Measurements from ENCODE around the gene UGT1A8. TPM values are rescaled to one million over a fixed set of nuclear protein-coding genes. Genes with fewer than 3 reads are reported as not detected.

UGT1A8 gene
- total and polyA plus RNA-seq, 2 of the 4 experiments (the other 2 are of a cell fraction) = not detected

DNA sequence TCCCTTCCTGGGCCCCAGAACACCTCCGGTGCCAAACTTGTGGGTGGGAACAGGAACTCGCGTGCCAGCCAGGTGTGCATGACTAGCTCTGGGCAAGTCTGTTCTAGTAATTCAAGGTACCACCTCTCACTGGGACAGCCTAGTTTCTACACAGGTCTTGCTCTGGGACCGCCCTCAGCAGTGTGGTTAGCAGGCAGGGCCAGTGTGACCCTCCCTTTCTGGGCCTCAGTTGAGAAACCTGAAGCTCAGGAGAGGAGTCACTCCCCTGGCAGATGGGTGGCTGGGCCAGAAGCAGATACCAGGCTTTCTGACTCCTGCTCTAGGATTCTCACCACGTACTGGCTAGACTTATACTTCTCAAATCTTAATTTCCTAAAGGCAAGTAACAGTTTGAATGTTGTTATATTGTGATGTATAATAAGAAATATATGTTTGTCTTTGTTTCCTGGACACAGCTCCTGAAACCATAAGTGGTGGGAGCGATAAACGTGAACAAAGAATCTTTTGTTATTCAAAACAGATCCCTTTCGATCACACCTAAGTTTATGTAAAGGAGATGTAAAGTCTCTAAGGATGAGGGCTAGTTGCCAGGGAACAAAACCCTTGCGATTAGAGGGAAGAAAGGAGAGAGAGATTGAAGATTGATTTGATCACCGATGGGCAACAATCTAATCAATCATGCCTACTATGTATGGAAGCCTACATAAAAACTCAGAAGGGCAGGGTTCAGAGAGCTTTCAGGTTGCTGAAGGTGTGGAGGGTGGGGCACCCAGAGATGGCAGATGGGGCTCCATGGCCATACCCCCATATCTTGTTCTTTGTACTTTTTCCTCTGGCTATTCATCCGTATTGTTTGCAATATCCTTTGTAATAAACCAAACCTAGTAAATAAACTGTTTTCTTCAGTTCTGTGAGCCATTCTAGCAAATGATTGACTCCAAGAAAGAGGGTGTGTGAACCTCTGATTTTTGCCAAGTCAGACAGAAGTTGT, 74.3 kb downstream of the UGT1A8 start:
- no peak overlapping the region for H2AK9ac ChIP-seq (replicated peaks; ENCODE audit: low read depth, low read length, poor library complexity)
- CTCF ChIA-PET = no interaction called here
- no peak overlapping the region for H4K91ac ChIP-seq (ENCODE audit: insufficient read depth, low read depth, low read length)
- dilution Hi-C loops (cut with HindIII; ENCODE audit: low sequenced_read_pairs, unreplicated experiment) (no loop called here), in situ Hi-C loops (cut with MboI; ENCODE audit: low sequenced_read_pairs) (no loop called here), intact Hi-C loops (cut with micrococcal nuclease) (no loop called here)
- H3K27ac ChIP-seq (ENCODE audit: insufficient read depth, low read length) = no peak overlapping the region
- H3K9me1 ChIP-seq (ENCODE audit: insufficient read depth, low read length) = no peaks in the 10 kb centered on the region
- H3K56ac ChIP-seq (ENCODE audit: extremely low read depth, insufficient read depth, low read length) = no peak overlapping the region
- H2BK20ac ChIP-seq (ENCODE audit: low read depth, low read length) = no peak overlapping the region
- ATAC-seq (ENCODE audit: low read depth) = no peak
- H2BK5ac ChIP-seq (ENCODE audit: low read depth, low read length, poor library complexity, severe bottlenecking) = no peak overlapping the region
- H3K4me2 ChIP-seq (ENCODE audit: low read depth, low read length) = no peak overlapping the region
- no peak for DNase-seq
- H3K27me3 ChIP-seq (ENCODE audit: control insufficient read depth, insufficient read depth, low read length) = peaks cover 2% of the 10 kb centered on the region
- H3K4me1 ChIP-seq (ENCODE audit: control insufficient read depth, insufficient read depth, low read length) = no peaks in the 10 kb centered on the region
- no peak overlapping the region for H4K5ac ChIP-seq (ENCODE audit: low read depth, low read length)
- no peak overlapping the region for H2BK15ac ChIP-seq (ENCODE audit: low read depth, low read length)
- H2AK5ac ChIP-seq (ENCODE audit: low read depth, low read length) = no peak overlapping the region
- H3K14ac ChIP-seq (replicated peaks; ENCODE audit: low read depth, low read length) = no peak overlapping the region
- BruUV-seq (replicated peaks) = no TSS peak
- no peak overlapping the region for H2AFZ ChIP-seq (replicated peaks; ENCODE audit: low read length, poor library complexity)
- WGBS, 2 experiments (ENCODE audit: extremely low coverage in 2 of 2, insufficient read length in 1 of 2) = no CpG with 5 or more reads among the region's 11 CpGs
- no peak overlapping the region for H3K4ac ChIP-seq (ENCODE audit: low read depth, low read length)
- no peak overlapping the region for H3K23ac ChIP-seq (ENCODE audit: low read depth, low read length)
- H3K9me3 ChIP-seq (ENCODE audit: control insufficient read depth, insufficient read depth, low read length) = no peaks in the 10 kb centered on the region
- no peak overlapping the region for H3K18ac ChIP-seq (ENCODE audit: low read depth, low read length)
- no peak overlapping the region for H4K8ac ChIP-seq (ENCODE audit: low read depth in 2 of 2, low read length in 2 of 2)
- no peak overlapping the region for H2BK120ac ChIP-seq (ENCODE audit: low read depth, low read length)
- no peaks in the 10 kb centered on the region for H3K79me1 ChIP-seq (ENCODE audit: low read depth in 1 of 2, low read length in 2 of 2)
- no peaks in the 10 kb centered on the region for H4K20me1 ChIP-seq (ENCODE audit: insufficient read depth, low read length)
- POLR2A ChIA-PET (ENCODE audit: unreplicated experiment) = no interaction called here
- no peak overlapping the region for H3K4me3 ChIP-seq (ENCODE audit: insufficient read depth, low read depth, low read length)
- TF ChIP-seq FOS (IDR thresholded peaks at IDR 0.05; ENCODE audit: low read depth, low read length) (no peak), MAFK (IDR thresholded peaks at IDR 0.05; ENCODE audit: low read depth, low read length) (no peak), RAD21 (IDR thresholded peaks at IDR 0.05; ENCODE audit: low read length) (no peak), MAZ (IDR thresholded peaks at IDR 0.05; ENCODE audit: borderline replicate concordance, low read depth, low read length) (no peak), RCOR1 (IDR thresholded peaks at IDR 0.05; ENCODE audit: insufficient replicate concordance, low read length) (no peak), POLR2A (IDR thresholded peaks at IDR 0.05; ENCODE audit: low read depth, low read length) (no peak), CEBPB (IDR thresholded peaks at IDR 0.05; ENCODE audit: low read depth, low read length) (no peak), CHD1 (IDR thresholded peaks at IDR 0.05; ENCODE audit: low read depth, low read length) (no peak), RFX5 (IDR thresholded peaks at IDR 0.05; ENCODE audit: low read depth, low read length) (no peak), BHLHE40 (IDR thresholded peaks at IDR 0.05; ENCODE audit: low read depth, low read length) (no peak), NFE2L2 (IDR thresholded peaks at IDR 0.05; ENCODE audit: low read depth, low read length) (no peak), MXI1 (IDR thresholded peaks at IDR 0.05; ENCODE audit: borderline replicate concordance, low read depth, low read length) (no peak)
- TF ChIP-seq, protein P1, sequence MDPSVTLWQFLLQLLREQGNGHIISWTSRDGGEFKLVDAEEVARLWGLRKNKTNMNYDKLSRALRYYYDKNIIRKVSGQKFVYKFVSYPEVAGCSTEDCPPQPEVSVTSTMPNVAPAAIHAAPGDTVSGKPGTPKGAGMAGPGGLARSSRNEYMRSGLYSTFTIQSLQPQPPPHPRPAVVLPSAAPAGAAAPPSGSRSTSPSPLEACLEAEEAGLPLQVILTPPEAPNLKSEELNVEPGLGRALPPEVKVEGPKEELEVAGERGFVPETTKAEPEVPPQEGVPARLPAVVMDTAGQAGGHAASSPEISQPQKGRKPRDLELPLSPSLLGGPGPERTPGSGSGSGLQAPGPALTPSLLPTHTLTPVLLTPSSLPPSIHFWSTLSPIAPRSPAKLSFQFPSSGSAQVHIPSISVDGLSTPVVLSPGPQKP (IDR thresholded peaks at IDR 0.05; ENCODE audit: borderline replicate concordance, low read depth, low read length) = no peak
- TF ChIP-seq, protein P2, sequence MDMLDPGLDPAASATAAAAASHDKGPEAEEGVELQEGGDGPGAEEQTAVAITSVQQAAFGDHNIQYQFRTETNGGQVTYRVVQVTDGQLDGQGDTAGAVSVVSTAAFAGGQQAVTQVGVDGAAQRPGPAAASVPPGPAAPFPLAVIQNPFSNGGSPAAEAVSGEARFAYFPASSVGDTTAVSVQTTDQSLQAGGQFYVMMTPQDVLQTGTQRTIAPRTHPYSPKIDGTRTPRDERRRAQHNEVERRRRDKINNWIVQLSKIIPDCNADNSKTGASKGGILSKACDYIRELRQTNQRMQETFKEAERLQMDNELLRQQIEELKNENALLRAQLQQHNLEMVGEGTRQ (IDR thresholded peaks at IDR 0.05; ENCODE audit: low read depth, low read length) = no peak
- TF ChIP-seq, protein P3, sequence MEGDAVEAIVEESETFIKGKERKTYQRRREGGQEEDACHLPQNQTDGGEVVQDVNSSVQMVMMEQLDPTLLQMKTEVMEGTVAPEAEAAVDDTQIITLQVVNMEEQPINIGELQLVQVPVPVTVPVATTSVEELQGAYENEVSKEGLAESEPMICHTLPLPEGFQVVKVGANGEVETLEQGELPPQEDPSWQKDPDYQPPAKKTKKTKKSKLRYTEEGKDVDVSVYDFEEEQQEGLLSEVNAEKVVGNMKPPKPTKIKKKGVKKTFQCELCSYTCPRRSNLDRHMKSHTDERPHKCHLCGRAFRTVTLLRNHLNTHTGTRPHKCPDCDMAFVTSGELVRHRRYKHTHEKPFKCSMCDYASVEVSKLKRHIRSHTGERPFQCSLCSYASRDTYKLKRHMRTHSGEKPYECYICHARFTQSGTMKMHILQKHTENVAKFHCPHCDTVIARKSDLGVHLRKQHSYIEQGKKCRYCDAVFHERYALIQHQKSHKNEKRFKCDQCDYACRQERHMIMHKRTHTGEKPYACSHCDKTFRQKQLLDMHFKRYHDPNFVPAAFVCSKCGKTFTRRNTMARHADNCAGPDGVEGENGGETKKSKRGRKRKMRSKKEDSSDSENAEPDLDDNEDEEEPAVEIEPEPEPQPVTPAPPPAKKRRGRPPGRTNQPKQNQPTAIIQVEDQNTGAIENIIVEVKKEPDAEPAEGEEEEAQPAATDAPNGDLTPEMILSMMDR (conservative IDR thresholded peaks at IDR 0.05; ENCODE audit: low read depth, low read length) = no peak
- H3K36me3 ChIP-seq (ENCODE audit: control insufficient read depth, insufficient read depth, low read length) = no peaks in the 10 kb centered on the region
- H3K9ac ChIP-seq (ENCODE audit: low read depth, low read length) = no peak overlapping the region

All from IMR-90 (cell line).